GM12892 (cell line): ENCODE measurements around the gene IL32.
"Not testable (repeated sequence)": the region's sequence is repeated elsewhere in the genome, so short reads cannot be mapped to it uniquely, and the experiment has no call there.

Experiments used
- DNase-seq: peaks from one replicate; pipeline ENCODE4 v3.0.0; 2011; ENCODE audit not compliant: insufficient read length
- FAIRE-seq: peaks from 2 replicates; lab custom pipeline; 2011; peaks lifted over from hg19 to GRCh38; lab: Jason Lieb, UNC
- POLR2A ChIP-seq: IDR thresholded peaks from 2 replicates; pipeline ENCODE4 v1.6.1; 2011; ENCODE audit warnings: low read depth, low read length, control low read depth
- POLR2AphosphoS5 ChIP-seq: IDR thresholded peaks from 2 replicates; pipeline ENCODE4 v1.6.1; 2011; ENCODE audit warnings: low read depth, low read length, control low read depth
- TAF1 ChIP-seq: IDR thresholded peaks from 2 replicates; pipeline ENCODE4 v1.6.1; 2011; ENCODE audit warnings: low read depth, mild to moderate bottlenecking, control low read depth, low read length, borderline replicate concordance

The IL32 gene

DNA sequence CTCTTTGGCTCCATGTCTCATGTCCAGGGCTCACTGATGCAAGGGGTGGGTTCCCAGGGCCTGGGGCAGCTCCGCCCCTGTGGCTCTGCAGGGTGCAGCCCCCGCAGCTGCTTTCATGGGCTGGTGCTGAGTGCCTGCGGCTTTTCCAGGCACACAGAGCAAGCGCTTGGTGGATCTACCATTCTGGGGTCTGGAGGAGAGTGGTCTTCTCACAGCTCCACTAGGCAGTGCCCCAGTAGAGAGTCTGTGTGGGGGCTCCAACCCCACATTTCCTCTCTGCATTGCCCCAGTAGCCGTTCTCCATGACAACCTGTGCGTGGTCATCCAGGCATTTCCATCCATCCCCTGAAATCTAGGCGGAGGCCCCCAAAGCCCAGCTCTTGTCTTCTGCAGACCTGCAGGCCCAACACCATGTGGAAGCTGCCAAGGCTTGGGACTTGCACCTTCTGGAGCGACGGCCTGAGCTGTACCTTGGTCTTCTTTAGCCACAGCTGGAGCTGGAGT, 5.2 kb downstream of the IL32 start:
- no peak for DNase-seq
- TF ChIP-seq POLR2A: no peak
- no peak for TF ChIP-seq TAF1
- TF ChIP-seq POLR2AphosphoS5: no peak
- no peak for FAIRE-seq

- FAIRE-seq (no peak), DNase-seq (no peak)
- TF ChIP-seq POLR2A: no peak
- TF ChIP-seq TAF1: no peak
- no peak for TF ChIP-seq POLR2AphosphoS5
These were observed 6.2 kb downstream of the IL32 start for GRCh38 chr16:3071655-3072054.

- not testable (repeated sequence) for FAIRE-seq, DNase-seq
These were observed 6.7 kb downstream of the IL32 start for GRCh38 chr16:3072148-3072547.

DNA sequence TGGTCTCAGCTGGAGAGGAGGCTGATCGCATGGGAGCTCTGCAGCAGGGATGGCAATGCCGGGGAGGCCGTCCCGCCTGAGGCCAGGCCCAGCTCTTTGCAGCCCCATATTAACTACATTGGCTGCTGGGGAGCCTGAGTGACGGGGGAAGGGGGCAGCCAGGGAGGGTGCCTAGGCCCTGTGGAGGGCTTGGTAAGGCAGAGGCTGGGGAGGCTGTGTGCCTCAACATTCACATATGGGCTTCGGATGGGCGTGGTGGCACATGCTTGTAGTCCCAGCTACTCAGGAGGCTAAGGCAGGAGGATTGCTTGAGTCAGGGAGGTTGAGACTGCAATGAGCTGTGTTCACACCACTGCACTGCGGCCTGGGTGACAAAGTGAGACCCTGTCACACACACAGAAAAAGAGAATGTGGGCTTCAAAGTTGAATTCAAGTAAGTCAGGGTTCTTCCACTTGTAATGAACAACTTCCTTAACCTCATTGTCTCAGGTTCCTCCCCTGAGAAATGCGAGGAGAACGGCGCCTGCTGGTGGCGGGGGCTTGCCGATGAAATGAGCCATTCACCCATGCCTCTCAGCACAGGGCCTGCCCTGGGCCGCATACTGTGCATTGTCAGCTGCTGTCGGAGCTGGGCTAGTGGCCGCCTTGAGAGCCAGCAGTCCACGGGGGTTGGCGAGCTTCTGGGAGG, 7.3 kb downstream of the IL32 start:
- peak; percentile 78 for FAIRE-seq
- not testable (repeated sequence) for DNase-seq

DNA sequence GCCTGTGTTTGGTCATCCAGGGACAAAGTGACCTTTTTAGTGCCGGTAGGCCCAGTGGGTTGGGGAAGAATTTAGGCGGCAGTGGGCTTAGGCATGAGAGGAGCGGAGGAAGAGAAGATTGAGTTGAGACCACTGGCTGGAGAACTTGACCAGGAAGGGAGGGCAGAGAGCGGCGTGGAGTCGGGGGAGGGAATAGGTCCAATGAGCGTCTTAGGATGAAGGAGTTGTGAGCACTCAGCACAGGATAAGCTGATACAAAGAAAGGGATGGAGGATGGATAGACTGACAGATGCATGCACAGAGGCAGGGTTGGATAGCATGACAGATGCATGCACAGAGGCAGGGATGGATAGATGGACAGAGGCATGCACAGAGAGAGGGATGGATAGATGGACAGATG, 8.0 kb downstream of the IL32 start:
- no peak for TF ChIP-seq POLR2A
- TF ChIP-seq TAF1: no peak
- TF ChIP-seq POLR2AphosphoS5: no peak
- no peak for DNase-seq
- FAIRE-seq: no peak

DNA sequence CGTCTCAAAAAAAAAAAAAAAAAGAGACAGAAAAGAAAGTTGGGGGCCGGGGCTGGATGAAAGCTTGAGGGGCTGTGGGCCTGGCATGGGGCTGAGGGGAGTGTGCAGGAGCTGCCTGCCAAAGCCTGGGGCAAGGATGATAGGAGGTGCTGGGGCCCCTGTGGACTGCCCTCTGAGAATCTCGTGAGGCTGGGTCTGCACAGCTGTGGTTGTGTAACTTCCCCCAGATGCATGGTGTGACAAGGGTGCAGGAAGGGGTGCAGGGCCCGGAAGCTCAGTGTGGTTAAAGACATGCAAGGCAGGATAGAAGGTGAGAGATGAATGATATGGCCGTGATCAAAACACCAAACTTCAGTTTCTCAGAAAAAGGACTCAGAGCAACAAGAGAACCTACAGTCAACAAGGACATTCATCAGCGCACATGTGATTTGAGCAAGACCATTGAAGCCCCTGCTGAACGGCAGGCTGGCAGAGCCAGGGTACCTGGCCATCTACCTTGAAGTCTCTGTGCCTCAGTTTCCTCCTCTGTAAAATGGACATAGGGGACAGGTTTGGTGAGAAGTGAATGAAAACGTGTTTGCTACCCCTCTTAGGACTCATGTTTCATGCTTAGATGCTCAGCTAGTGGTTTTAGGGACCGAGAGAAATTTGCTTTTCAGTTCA, 9.6 kb downstream of the IL32 start:
- peak; percentile 94 for FAIRE-seq
- TF ChIP-seq POLR2AphosphoS5 (no peak), TAF1 (no peak), POLR2A (0 out of 2 replicates have a peak, but pooled peaks have one; percentile 9)
- DNase-seq: peak; percentile 71

DNA sequence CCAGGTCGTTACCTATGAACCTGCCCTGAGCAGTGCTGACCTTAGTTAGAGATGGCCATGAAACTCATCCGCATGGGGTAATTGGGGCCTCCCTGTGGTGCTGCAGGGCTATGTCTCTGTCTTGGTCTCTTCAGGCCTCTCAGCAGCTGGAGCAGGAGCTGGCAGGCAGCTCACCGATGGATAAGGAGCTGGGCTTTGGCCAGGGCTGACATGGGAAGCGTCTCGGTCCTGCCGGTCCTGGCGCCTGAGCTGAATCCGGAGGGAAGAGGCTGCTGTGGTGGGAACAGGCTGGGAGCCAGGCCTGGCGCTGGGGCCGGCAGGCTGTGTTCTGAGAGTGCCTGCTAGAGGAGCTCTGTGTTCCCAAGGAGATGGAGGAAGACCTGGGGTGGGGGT, 10.1 kb downstream of the IL32 start:
- FAIRE-seq (no peak), DNase-seq (no peak)
- TF ChIP-seq POLR2AphosphoS5 (no peak), TAF1 (no peak), POLR2A (no peak)

DNA sequence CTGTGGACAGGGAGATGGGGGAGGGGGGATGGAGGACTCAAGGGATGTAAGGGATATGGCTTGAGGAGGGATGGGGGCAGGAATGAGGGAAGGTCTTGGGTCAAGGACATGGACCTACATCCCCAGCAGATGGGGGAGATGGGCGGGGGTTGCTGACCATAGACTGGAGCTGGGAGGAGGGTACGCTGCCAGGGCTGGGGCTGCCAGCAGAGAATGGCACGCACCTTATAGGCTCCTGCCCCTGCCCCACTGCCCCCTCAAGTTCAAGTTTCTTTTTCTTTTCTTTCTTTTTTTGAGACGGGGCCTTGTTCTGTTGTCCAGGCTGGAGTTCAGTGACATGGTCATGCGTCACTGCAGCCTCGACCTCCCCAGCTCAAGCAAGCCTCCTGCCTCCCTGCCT, 10.5 kb downstream of the IL32 start:
- not testable (repeated sequence) for FAIRE-seq, DNase-seq

DNA sequence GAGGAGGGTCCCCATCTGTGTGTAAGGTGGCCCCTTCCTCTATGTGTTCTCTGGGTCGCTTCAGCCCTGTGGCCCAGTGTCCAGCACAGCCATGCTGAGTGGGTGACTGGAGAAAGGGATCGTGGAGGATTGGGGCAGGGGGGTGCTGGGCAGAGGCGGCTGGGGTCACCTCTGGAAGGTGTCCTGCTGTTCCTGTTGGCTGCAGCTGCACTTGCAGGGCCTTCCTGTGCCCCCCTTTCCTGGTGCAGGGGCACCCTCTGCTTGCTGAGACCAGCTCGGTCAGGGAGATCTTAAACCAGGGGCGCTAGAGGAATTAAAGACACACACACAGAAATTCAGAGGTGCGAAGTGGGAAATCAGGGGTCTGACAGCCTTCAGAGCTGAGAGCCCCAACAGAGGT, 11.1 kb downstream of the IL32 start:
- DNase-seq (no peak), FAIRE-seq (no peak)
- no peak for TF ChIP-seq POLR2AphosphoS5
- no peak for TF ChIP-seq POLR2A
- no peak for TF ChIP-seq TAF1

GRCh38 chr16:3080024-3080423, 14.6 kb downstream of the IL32 start:
- no peak for DNase-seq
- TF ChIP-seq POLR2A (no peak), POLR2AphosphoS5 (no peak), TAF1 (no peak)
- FAIRE-seq: no peak

DNA sequence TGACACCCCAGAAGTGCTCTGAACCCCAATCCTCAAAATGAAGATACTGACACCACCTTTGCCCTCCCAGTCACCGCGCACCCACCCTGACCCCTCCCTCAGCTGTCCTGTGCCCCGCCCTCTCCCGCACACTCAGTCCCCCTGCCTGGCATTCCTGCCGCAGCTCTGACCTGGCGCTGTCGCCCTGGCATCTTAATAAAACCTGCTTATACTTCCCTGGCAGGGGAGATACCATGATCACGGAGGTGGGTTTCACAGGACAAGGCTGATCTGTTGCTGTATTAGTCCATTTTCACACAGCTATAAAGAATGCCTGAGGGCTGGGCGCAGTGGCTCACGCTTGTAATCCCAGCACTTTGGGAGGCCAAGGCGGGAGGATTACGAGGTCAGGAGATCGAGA, 16.5 kb downstream of the IL32 start:
- not testable (repeated sequence) for FAIRE-seq, DNase-seq

GRCh38 chr16:3083408-3083807, 18.0 kb downstream of the IL32 start:
- not testable (repeated sequence) for DNase-seq, FAIRE-seq

- TF ChIP-seq POLR2A (no peak), POLR2AphosphoS5 (no peak), TAF1 (no peak)
- no peak for FAIRE-seq
These were observed 19.1 kb downstream of the IL32 start for GRCh38 chr16:3084491-3084890.

More at GRCh38 chr16:3084491-3084890, 19.1 kb downstream of the IL32 start:
- no peak for DNase-seq
